ENCODE measurements around the gene TTC7B.

- no peak for TF ChIP-seq BCLAF1 (IDR thresholded peaks at IDR 0.05; ENCODE audit: borderline replicate concordance in 1 of 2, control insufficient read depth in 1 of 2, low read depth in 2 of 2, low read length in 1 of 2)
- no peak for TF ChIP-seq EZH2 (IDR thresholded peaks at IDR 0.05; ENCODE audit: borderline replicate concordance, low read depth, low read length)
- TF ChIP-seq CTCF (IDR thresholded peaks at IDR 0.05 in 2 of 3, conservative IDR thresholded peaks at IDR 0.05 in 1 of 3; ENCODE audit: insufficient read depth in 2 of 3, low read depth in 1 of 3, low read length in 3 of 3) = no peak
- no peak for TF ChIP-seq CBFB (CRISPR knock-in tag; IDR thresholded peaks at IDR 0.05)
- no peak for TF ChIP-seq BRD4 (IDR thresholded peaks at IDR 0.05)
- TF ChIP-seq YY1 (IDR thresholded peaks at IDR 0.05; ENCODE audit: borderline replicate concordance in 1 of 3, control insufficient read depth in 1 of 3, extremely low read depth in 1 of 3, insufficient read depth in 3 of 3, insufficient read length in 1 of 3, insufficient replicate concordance in 2 of 3, low read depth in 1 of 3, low read length in 2 of 3) = no peak
- no peak for TF ChIP-seq ELF2 (CRISPR knock-in tag; IDR thresholded peaks at IDR 0.05)
- no peak for TF ChIP-seq PRPF4 (IDR thresholded peaks at IDR 0.05; ENCODE audit: insufficient read depth, low read depth, low read length, poor library complexity, severe bottlenecking)
- TF ChIP-seq ZFX (CRISPR knock-in tag; IDR thresholded peaks at IDR 0.05) = no peak
- TF ChIP-seq ZNF143 (CRISPR knock-in tag; IDR thresholded peaks at IDR 0.05) = no peak
These were observed 153.1 kb downstream of the TTC7B start for GRCh38 chr14:90663140-90663539.

Data from K562 (cell line).